PC-9 (cell line): Measurements from ENCODE around the gene ADH4. TPM values are rescaled to one million over a fixed set of nuclear protein-coding genes. Genes with fewer than 3 reads are reported as not detected.

Experiments used
- BruUV-seq: library from RNA; stranded (reverse); fragments of 400-500 nt; replicated peaks from 2 replicates; lab custom pipeline; 2021; lab: Mats Ljungman, UMichigan
- CTCF ChIA-PET: fragments of 300-600 bp; sonication (Branson Sonifier 250); formaldehyde crosslinking; loops from one replicate; lab custom pipeline; 2022; ENCODE audit warnings: antibody characterized with exemption; lab: Charles Lee
- POLR2A ChIA-PET: fragments of 300-600 bp; sonication (Branson Sonifier 250); formaldehyde crosslinking; loops from one replicate; lab custom pipeline; 2022; ENCODE audit warnings: antibody characterized with exemption; ENCODE audit not compliant: unreplicated experiment; lab: Charles Lee
- DNase-seq, 2 experiments: peaks; one replicate each; pipeline versions ENCODE4 v3.0.0 to v3.0.0-alpha.2; 2015 to 2022; ENCODE audit warnings: mixed read lengths in 1 of 2
- H2AFZ ChIP-seq: fragments of 200-600 bp; sonication (generic); 2 replicates; pipeline ENCODE4 v1.8.1; 2017; ENCODE audit warnings: antibody characterized with exemption
- H3F3A ChIP-seq: fragments of 200-600 bp; sonication (generic); 2 replicates; pipeline ENCODE4 v1.8.1; 2017; ENCODE audit warnings: antibody characterized with exemption, mild to moderate bottlenecking, low read depth; ENCODE audit not compliant: insufficient read depth
- H3K27ac ChIP-seq: fragments of 200-600 bp; sonication (generic); 2 replicates; pipeline ENCODE4 v1.6.1; 2016; ENCODE audit warnings: mixed run types
- H3K27me3 ChIP-seq: fragments of 200-600 bp; sonication (generic); 2 replicates; pipeline ENCODE4 v1.6.1; 2016; ENCODE audit warnings: low read depth, mixed run types; ENCODE audit not compliant: insufficient read depth
- H3K36me3 ChIP-seq: fragments of 200-600 bp; sonication (generic); 2 replicates; pipeline ENCODE4 v1.6.1; 2016; ENCODE audit warnings: low read depth, mixed run types
- H3K4me1 ChIP-seq: fragments of 200-600 bp; sonication (generic); replicated peaks from 2 replicates; pipeline ENCODE4 v1.6.1; 2016; ENCODE audit warnings: mixed run types; ENCODE audit not compliant: insufficient read depth
- H3K4me2 ChIP-seq: fragments of 200-600 bp; sonication (generic); 2 replicates; pipeline ENCODE4 v1.6.1; 2017; ENCODE audit warnings: mixed run types
- H3K4me3 ChIP-seq: fragments of 200-600 bp; sonication (generic); 2 replicates; pipeline ENCODE4 v1.6.1; 2016; ENCODE audit warnings: mixed run types
- H3K79me2 ChIP-seq: fragments of 200-600 bp; sonication (generic); 2 replicates; pipeline ENCODE4 v1.6.1; 2017; ENCODE audit warnings: low read depth, mixed run types
- H3K9me2 ChIP-seq: fragments of 200-600 bp; sonication (generic); 2 replicates; pipeline ENCODE4 v1.8.1; 2017; ENCODE audit warnings: mild to moderate bottlenecking; ENCODE audit not compliant: insufficient read depth
- H3K9me3 ChIP-seq: fragments of 200-600 bp; sonication (generic); 2 replicates; pipeline ENCODE4 v1.8.1; 2016; ENCODE audit warnings: low read depth; ENCODE audit not compliant: insufficient read depth
- H4K20me1 ChIP-seq: fragments of 200-600 bp; sonication (generic); 2 replicates; pipeline ENCODE4 v1.8.1; 2017; ENCODE audit not compliant: insufficient read depth
- EZH2 ChIP-seq: fragments of 200-600 bp; sonication (generic); IDR thresholded peaks from 2 replicates; pipeline ENCODE4 v1.8.0; 2017; ENCODE audit warnings: antibody characterized with exemption, low read depth
- intact Hi-C: fragments of 100-400 bp; cut with micrococcal nuclease; formaldehyde crosslinking; loops from one replicate; pipeline ENCODE4 v1.10.0; 2022; ENCODE audit not compliant: unreplicated experiment
- total RNA-seq: library from RNA; stranded (reverse); gene quantifications from 2 replicates; pipeline ENCODE4 v1.2.3, GENCODE V29; 2021
- TF ChIP-seq, protein P1 (sequence below): fragments of 200-600 bp; sonication (generic); conservative IDR thresholded peaks from 2 replicates; pipeline ENCODE4 v1.6.1; 2017; ENCODE audit warnings: mixed run types, antibody characterized with exemption, mild to moderate bottlenecking, moderate library complexity

The ADH4 gene
- total RNA-seq, 1 experiment from 2014 or later = not detected

DNA sequence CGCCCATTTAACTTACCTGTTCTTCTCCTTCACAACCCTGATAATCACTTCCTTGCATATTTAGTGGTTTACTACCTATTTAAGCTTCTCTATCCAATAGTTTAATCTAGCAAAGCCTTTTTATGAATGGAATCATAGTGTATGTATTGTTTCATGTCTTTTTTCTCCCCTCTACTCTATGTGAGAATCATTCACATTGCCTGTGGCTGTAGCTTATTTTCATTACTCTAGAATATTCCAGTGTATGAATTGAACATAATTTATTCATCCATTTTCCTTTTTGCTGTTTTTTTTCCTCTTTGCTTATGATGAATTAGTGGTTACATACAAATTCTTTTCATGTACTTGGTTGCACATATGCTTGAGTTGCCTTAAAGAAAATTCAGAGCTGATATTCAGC is 490 bp upstream of the ADH4 start:
- BruUV-seq = no TSS peak
- H3K4me3 ChIP-seq = no peak overlapping the region
- TF ChIP-seq EZH2 = no peak
- TF ChIP-seq, protein P1, sequence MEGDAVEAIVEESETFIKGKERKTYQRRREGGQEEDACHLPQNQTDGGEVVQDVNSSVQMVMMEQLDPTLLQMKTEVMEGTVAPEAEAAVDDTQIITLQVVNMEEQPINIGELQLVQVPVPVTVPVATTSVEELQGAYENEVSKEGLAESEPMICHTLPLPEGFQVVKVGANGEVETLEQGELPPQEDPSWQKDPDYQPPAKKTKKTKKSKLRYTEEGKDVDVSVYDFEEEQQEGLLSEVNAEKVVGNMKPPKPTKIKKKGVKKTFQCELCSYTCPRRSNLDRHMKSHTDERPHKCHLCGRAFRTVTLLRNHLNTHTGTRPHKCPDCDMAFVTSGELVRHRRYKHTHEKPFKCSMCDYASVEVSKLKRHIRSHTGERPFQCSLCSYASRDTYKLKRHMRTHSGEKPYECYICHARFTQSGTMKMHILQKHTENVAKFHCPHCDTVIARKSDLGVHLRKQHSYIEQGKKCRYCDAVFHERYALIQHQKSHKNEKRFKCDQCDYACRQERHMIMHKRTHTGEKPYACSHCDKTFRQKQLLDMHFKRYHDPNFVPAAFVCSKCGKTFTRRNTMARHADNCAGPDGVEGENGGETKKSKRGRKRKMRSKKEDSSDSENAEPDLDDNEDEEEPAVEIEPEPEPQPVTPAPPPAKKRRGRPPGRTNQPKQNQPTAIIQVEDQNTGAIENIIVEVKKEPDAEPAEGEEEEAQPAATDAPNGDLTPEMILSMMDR = no peak
- no peaks in the 10 kb centered on the region for H3K36me3 ChIP-seq
- intact Hi-C loops = no loop called here
- CTCF ChIA-PET = no interaction called here
- no peaks in the 10 kb centered on the region for H3K4me1 ChIP-seq
- no peak for DNase-seq
- H3K79me2 ChIP-seq = no peaks in the 10 kb centered on the region
- H3K27me3 ChIP-seq = no peaks in the 10 kb centered on the region
- H3K9me2 ChIP-seq = no peaks in the 10 kb centered on the region
- H3F3A ChIP-seq = no peaks in the 10 kb centered on the region
- H3K9me3 ChIP-seq = no peaks in the 10 kb centered on the region
- POLR2A ChIA-PET = interaction anchor here (0.6 kb wide), 1 partner anchor 246 kb away, joined by 7 read pairs; no protein-coding TSS in a partner anchor
- H4K20me1 ChIP-seq = no peaks in the 10 kb centered on the region
- H2AFZ ChIP-seq = no peak overlapping the region
- no peak overlapping the region for H3K27ac ChIP-seq
- no peak overlapping the region for H3K4me2 ChIP-seq

DNA sequence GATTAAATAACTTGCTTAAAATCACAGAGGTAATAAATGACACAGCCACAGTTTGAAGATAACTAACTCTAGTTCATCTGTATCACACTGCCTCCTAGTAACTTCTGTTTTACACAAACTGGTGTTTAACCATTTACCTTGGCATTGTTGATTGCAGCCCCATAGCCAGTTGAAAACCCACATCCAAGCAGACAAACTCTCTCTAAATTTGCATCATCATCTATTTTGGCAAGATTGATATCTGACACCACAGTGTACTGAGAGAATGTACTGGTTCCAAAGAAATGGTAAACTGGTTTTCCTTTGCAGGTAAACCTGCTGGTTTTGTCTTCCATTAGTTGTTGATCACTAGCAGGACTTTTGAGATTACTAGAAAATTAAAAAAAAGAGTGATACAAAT is 7.8 kb downstream of the ADH4 start:
- H3K4me2 ChIP-seq = no peak overlapping the region
- no peaks in the 10 kb centered on the region for H3K9me2 ChIP-seq
- H3K36me3 ChIP-seq = no peaks in the 10 kb centered on the region
- H3K9me3 ChIP-seq = no peaks in the 10 kb centered on the region
- H4K20me1 ChIP-seq = no peaks in the 10 kb centered on the region
- no peak overlapping the region for H3K27ac ChIP-seq
- H3K4me3 ChIP-seq = no peak overlapping the region
- TF ChIP-seq EZH2 = no peak
- TF ChIP-seq, protein P1 = no peak
- POLR2A ChIA-PET = no interaction called here
- no peaks in the 10 kb centered on the region for H3F3A ChIP-seq
- DNase-seq = no peak
- CTCF ChIA-PET = no interaction called here
- no peaks in the 10 kb centered on the region for H3K27me3 ChIP-seq
- intact Hi-C loops = no loop called here
- no TSS peak for BruUV-seq
- no peak overlapping the region for H2AFZ ChIP-seq
- H3K79me2 ChIP-seq = no peaks in the 10 kb centered on the region
- H3K4me1 ChIP-seq = no peaks in the 10 kb centered on the region

DNA sequence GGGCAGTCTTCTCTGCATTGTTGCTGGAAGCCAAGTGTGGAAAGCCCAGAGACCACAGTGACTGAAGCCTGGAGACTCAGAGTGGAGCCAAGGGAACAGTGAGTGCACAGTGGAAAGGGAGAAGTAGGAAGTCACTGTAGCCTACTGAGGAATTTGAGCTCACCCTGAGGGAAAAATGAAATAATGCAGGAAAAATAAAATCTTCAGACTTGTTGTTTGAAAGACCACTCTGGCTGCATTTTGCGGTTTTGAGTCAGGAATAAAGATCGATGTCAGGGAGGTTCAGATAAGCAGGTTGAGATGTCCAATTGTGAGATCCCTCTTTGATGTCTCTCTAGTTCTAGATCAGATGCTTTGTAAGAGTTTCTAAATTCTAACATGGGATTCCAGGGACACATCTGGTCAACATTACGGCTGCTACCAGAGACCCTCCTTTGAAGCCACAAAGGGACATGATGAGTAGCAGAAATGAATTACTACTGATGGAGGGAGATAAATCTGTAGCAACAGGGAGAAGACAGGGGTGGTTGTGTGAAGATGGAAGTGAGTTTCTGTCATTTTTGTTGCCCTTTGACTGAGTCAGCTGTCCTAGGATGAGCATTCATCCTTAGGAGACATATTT is 8.4 kb downstream of the ADH4 start:
- intact Hi-C loops = no loop called here

More for the DNA sequence above, 8.4 kb downstream of the ADH4 start:
- Histone ChIP-seq H3K27me3 (no peaks in the 10 kb centered on the region), H2AFZ (no peak overlapping the region), H3K9me2 (no peaks in the 10 kb centered on the region), H3K9me3 (no peaks in the 10 kb centered on the region), H3F3A (no peaks in the 10 kb centered on the region), H4K20me1 (no peaks in the 10 kb centered on the region), H3K27ac (no peak overlapping the region), H3K4me3 (no peak overlapping the region), H3K4me1 (no peaks in the 10 kb centered on the region), H3K36me3 (no peaks in the 10 kb centered on the region), H3K79me2 (no peaks in the 10 kb centered on the region), H3K4me2 (no peak overlapping the region)
- TF ChIP-seq, protein P1 = no peak
- no peak for TF ChIP-seq EZH2
- BruUV-seq = no TSS peak
- CTCF ChIA-PET = no interaction called here
- DNase-seq = no peak
- POLR2A ChIA-PET = no interaction called here
